Iris pigment epithelial cell (primary cell): ENCODE data around the gene RRBP1.

Source experiments
- DNase-seq: peaks from one replicate; pipeline ENCODE4 v3.0.0-alpha.2; 2011; ENCODE audit warnings: low read depth

RRBP1 gene

DNA sequence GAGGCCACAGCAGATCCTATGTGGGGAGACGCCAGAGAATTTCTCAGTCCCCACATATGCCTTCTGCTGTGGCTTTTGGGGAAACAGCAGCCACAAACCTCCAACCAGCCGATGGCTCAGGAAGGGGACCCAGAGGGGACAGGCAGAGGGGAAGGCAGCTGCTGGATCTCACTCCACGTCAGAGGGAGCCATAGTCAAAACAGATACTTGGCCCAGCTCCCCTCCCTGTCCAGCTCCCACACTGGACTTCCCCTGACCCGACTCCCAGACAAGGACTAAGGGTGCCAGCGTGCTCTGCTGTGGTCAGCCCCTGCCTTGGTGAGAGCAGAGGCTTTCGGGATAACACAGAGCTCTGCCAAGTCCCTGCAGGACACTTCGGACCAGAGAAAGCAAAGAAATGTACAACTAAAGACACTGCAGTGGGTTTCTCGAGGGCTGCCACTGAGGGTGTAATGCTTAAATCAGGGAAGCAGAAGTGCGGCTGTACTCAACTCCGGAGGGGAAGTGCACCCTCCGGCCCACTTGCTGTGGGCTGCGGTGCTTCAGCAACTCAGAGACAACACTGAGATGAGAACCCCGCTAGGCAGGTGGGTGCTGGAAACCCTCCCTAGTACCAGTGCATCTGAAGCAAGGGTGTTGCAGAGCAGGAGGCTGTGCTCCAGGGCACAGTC, 47.2 kb downstream of the RRBP1 start:
- DNase-seq = no peak

DNA sequence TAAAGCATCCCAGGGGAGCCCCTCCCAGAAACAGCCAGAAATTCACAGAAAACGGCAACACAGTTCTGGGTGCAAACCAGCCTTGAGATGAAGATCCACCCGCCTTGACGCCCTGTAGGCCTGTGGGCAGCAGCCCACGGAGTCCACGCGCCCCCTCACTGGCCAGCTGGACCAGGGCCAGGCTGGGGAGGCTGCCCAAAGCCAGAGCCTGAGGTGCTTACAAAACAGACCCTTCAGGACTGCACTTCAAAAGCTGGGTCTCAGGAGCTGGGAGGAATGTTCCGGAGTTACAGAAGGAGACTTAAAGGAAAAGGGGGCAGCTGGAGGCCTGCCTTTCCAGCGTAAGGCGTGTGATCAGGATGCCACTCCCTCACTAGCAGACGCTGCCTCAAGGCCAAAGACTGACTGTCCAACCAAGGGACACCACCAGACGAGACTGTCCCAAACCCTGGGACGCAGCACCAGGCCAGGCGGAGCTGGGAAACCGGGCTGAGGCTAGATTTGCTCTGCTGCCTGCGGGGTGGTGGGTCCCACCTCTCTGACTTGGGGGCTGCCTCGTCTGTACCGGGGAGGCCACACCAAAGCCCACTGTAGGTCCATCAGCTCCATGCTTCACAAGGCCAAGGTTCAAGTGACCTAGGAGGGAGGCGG, 48.1 kb downstream of the RRBP1 start:
- DNase-seq = no peak

DNA sequence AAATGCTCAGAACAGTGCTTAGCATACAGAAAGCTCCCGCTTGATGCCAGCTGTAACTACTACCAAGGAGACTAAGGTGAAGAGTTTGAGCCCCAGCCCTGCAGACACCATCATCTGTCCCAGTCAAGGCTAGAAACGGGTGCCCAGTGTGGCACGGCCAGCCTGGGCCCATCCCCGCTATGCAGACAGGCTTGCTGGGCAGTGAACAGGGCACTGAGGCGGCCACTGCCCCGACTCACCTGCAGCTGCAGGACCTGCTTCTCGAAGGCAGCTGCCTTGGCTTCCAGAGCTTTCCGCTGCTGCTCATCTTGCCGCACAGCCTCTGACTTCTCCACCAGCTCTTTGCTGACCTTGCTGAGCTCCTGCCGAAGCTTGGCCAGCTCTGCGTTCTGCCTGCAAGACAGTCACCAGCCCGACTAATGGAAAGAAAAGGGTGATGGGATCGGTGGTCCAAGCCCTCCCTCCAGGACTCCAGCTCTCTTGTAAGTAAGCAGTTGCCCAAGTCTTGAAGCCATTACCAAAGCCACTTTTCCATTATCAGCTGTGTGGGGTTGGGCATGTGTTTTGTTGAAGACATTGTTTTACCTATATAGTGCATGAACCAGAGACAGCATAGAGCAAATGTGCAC, 48.7 kb downstream of the RRBP1 start:
- no peak for DNase-seq

DNA sequence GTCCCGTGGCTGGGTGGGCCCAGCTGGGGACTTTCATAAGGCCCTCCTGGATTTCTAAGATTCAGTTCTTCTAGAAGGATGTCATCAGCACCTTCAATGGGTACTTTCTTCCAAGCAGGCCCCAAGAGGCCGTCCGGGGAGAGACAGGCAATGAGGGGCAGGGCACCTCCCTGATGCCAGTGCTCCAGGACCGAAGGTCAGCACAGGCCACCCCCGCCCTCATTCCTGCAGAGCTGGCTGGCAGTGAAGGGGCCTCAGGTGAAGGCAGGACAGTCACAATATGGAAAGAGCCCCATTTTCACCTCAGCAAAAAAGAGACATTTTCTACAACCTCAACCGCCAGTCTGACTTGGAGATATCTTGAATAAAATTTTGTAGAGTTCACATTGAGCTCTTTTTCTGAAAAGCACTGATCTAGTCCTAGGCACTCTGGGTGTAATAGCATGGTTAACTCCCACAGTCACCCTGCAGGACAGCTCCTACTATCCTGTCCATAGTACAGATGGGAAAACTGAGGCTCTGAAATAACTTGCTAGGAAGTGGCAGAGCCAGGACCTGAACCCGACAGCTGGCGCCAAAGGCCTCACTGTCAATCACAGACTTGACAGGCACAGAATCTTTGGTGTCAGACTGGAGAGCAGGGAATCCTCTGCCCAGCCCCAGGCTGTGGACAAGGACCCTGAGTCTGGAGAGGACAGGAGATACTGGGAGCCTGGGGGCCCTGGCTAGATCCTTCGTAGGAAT, 50.3 kb downstream of the RRBP1 start:
- DNase-seq = no peak

DNA sequence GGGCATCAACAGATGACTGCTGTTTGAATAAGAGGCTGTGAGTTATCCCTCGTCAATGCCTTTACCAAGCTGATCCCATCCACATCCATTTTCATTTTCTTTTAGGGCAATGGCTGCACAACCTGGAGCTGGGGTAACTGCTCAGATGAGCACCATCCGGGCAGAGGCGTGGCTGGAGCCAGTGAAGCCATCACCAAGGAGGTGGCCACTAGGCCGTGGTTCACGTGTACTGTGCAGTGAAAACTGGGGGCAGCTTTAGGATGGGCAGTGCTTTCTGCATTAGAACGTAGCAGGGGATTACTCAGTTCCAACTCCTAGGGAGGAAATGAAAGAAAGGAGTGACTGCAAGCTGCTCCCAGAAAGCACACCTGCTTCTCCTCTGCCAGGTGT, 51.2 kb downstream of the RRBP1 start:
- DNase-seq = no peak

DNA sequence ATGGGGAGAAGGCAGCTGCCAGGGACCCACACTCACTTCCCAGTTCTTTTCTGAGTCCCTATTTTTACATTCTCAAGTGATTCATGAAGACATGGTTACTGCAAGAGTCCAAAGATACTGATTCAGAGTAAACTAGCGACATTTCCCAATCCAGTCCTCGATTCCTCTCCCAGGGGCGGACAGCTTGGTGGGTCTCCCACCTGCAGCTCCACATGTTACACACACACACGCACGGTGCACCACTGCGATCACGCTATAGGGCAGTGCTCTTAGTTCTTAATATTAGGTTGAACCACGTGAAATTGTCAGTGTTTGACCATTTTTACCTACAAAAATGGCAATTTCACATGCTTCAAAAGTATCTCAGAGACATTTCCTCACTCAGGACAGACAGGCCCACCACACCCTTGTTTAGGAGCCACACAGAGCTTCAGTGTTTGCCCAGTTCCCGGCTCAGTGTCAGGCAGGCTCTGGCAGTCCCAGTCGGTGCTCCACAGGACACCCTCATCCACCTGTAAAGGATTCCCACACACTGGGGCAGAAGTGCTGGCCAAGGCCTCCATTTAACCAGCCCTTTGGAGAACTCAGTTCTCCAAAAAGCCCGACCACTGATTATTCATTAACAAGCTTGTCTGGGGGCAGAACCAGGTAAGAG, 51.8 kb downstream of the RRBP1 start:
- DNase-seq = no peak

DNA sequence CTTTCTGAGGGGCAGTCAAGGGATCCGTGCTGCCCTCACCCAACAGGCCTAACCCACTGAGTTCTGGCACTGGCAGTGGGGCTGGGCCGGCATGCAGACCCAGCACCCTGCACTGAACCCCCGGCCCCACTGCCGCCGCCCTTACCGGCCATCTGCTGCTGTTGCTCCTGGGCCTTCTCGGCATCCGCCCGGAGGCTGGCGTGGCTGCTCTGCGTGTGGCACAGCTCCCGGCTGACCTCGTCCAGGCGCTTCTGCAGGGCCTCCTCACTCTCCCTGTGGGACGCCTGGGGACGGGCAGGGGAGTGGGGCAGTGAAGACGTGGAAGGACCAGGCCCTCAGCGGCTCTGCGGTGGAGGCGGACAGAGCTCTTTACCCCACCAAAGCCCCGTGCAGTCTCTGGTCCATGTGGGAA, 52.4 kb downstream of the RRBP1 start:
- no peak for DNase-seq

DNA sequence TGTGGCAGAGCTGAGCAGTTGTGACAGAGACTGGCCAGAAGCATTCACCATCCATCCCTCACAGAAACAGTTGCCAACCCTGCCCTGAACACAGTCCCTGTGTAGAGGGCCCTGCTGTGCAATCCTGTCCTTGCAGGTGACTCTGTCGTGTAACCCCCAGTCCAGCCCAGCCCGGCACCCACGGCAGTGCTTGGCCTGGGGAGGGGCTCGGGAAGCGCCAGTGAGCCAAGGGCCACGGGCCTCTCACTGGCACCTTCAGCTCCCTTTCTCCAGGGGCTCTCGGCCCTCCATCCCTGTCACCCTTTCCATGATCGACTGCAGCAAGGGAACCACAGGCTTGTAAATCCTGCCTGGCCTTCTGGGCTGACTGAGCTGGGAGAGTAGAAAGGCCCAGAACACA, 53.0 kb downstream of the RRBP1 start:
- DNase-seq = no peak

DNA sequence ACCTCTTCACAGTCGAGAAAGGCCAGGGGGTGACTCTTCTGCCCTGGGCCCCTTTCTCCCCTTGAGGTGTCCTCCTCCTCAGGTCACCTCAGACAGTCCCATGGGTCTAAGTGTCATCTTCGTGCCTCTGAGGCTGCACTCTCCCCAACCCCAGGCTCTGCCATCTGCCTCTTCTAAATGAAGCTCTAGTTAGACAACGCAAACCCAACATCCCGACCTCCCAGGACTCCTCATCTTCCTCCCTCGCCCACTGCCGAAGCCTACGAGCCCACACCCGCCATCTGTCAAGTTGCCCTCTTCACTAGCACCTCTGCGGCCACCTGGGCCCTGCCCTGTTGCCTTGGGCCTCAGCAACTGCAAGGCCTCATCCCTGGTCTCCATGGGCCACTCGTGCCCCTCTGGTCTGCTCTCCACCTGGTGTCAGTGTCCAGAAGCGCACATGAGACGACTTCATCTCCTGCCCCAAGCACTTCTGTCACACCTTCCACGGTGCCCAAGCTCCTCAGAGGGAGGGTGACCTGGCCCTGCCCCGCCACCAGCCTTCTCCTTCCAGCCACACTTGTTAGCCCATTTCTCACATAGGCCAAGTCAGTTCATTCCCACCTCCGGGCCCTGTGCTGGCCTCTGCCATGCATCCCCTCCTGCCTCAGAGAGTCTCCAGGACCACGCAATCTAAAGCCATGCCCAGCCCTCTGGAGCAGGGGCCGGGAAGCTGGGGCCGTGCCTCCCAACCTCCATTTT, 53.8 kb downstream of the RRBP1 start:
- DNase-seq = no peak

DNA sequence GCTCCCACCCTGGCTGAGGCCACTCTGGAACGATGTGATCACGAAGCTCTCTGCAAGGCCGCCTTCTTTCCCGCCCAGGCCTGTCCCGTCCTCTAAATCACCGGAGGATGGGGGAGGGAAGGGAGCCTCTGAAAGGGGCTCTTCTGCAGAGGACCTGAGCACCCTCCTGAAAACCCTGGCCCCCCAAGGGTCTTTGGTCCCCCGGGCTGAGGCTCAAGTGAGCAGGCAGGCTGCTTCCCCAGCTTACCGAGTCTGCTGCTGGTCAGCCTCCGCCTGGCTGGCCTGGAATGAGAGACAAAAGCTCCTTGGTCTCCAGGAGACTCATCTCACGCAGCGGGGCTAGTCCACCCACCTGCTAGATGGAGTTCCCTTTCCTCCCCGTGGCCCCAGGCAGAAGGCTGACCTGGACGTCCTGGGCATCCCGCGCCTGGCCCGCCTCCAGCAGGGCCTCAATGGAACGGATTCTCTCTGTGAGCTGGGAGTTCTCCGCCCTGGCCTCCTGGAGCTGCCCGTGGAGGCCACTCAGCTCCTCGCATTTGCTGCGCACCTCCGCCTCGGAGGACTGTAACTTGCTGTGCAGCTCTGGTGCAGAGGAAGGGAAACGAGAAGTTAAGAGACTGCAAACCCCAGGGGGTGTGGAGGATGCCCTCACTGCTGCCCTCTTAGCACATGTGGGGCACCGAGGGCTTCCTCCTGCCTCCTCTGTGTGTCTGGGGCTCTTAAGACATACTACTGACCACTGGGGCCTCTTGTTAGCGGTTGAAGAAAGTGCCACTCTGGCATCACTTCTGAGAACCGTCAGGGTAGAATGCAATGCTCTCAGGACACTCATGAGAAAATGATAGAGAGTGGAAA, 54.7 kb downstream of the RRBP1 start:
- DNase-seq = no peak

DNA sequence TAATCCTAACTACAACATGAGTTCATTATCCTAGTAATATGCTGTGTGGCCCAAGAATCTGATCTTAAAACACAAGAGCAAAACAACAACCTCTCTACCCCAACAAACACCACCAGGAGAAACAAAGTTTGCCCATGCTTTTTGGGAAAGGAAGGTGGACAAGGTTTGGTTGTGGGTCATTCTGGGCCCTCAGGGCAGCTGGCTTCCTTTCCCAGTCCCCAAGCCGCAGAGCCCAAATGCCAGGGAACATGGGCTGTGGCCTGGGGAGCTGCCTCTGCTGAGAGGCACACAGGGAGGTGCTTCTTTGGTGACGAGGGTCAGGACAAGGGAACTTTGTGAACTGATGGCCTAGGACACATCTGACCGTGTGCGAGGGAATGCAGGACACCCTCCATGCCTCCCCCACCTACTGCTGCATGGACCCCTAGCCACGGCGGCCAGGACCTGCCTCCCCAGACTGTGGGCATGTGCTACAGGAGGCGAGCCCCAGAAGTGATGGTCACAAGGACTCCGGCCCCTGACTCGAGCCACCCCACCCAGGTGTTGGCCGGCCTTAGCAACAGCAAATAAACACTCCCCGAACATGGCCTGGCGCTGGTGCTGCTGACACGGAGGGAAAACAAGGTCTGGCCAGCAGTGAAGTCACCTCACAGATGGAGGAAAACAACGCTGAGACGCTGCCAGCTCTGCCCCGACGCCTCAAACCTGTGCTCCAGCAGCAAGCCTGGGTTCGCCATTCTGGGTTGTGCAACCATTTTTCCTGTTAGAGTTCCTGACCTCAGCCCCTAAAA, 55.6 kb downstream of the RRBP1 start:
- DNase-seq = no peak

DNA sequence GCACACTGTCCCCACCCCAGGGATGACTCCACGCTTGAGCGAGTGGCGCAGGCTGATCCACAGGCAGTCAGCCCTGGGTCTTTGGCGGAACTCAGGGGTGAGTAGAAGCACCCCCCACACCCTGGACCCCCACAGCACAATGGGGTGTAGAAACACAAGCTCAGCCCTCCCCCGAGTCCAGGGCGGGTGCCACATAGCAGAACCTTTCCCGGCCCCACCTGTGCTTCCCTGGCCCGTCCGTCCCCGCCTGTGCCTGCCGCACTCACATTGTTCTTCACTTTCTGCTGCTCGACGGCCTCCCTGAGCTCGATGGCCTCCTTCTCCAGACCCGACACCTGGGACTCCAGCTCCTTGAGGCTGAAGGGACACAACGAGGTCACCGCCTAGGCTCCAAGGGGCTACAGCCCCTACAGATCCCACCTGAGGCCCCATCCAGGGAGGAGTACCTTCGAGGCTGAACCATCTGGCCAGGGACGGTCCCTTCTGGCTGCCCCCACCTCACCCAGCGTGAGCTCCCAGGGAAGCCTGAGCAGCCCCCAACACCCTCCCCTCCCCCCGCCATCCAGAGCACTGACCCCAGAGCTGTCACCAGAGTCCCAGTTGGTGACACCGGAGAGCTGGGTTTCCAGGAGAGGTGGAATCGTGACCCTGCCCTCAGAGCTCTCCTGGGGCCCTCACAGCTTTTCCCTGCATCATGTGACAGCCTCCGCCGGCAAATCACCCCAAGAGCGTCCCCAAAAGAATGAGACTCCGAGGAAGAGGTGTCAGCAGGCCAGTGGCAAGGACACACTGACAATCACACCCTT, 56.6 kb downstream of the RRBP1 start:
- DNase-seq = no peak

DNA sequence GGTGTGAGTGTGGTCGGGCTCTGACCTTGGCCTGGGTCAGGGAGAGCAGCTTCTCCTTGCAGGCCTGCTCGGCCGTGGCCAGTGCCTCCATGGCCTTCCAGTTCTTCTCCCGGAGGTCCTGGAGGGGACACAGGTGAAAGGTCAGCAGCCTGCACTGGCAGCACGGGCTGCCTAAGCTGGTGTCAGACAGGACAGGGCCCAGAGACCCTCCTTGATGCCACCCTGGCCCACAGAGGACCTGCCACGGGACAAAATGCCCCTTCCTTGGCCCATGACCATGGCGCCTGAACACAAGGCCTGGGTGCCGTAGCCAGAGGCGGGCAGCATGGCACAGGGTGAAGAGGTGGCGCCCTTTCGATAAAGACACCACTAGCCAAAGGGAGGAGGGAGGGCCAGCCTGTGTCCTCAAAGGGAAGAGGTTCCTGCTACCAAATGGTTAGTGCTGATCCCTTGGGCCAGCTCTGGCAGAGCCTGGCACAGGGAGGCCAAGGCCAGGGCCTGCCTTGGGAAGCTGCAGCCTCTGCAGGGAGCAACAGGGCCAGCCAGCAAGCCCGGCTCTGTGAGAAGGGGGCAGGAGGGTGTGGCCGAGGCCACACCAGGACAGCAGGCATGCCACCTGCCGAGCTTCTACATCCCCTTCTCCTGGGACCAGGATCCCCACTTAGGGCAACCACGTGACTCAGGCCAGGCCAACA, 57.3 kb downstream of the RRBP1 start:
- no peak for DNase-seq

DNA sequence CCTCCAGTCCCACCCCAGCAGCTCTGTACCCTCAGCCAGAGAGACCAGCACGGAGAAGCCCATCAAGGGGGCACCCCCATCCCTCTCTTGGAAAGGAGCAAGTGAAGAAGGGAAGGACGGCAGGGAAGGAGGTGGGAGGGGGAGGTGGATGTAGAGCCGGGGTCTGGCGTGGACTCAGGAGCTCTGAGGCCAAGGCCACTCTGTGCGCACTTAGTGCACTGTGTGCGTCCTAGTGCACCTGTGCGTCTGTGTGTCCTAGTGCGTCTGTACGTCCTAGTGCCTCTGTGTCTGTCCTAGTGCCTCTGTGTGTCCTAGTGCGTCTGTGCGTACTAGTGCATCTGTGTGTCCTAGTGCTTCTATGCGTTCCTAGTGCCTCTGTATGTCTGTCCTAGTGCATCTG, 58.0 kb downstream of the RRBP1 start:
- DNase-seq = no peak

DNA sequence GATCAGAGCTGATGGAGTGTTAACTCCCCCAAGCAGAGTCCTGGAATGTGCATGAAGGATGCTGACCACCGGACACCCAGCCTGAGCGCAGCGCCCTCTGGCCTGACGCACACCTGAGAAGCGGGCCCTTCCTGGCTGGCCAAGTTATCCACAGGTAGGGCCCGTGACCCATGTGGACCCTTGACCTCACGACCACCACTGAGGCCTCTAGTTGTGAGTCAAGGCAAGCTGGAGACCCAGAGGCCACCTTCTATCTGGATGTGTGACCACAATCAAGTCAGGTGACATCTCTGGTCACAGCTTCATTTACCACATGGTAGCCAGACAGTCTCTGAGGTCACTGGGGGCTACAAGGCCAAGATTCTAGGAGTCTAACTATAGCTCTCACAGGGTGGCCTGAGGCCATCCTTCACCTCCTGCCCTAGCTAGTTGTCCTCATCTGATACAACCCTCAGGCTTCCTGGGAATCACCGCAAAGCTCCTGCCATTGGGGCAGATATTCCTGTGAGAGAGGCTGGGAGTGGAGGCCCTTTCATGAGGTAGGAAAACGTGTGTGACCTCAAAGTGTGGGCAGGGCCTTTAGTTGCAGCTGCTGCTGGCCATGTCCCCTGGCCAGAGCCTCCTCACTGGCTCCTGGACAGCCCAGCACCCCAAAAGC, 59.1 kb downstream of the RRBP1 start:
- no peak for DNase-seq

DNA sequence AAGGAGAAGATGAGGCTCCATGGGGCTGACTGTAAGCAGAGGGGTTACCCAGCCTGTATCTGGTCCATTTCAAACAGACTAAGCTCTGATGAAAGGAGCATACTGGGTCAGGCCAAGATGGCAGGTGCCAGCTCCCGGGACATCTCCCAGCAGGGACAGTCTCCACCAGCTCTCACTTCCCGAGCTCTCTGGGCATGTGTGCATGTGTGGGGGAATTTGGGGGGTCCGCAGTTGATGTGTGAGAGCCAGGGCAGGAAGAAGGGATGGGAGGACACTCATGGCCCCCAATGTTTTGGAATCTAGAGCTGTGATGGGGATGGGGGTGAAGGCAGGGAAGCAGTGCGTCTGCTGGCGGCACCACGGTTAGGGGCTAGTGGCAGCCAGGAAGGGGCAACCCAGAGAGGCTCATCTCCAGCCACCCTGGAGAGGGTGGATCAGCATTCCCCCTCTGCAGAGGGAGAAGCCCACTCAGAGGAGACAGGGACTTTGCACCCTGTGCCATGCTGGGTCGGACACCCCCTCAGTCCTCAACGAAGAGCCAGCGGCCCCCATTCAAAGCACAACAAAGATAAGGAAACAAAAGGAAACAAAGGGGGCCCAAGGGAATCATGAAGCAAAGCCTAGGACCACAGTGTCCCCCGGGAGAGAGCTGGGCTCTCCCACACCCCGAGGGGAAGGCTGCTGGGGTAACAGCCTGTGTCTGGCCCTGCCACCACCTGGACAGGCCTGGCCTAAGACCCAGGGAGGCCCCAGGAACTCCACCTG, 59.8 kb downstream of the RRBP1 start:
- no peak for DNase-seq
